ENCODE data around the gene ABI3BP.

- TF ChIP-seq POLR2A (IDR thresholded peaks at IDR 0.05) (no peak), CTCF (IDR thresholded peaks at IDR 0.05) (no peak)
These were observed 19.6 kb downstream of the ABI3BP start for GRCh38 chr3:100973594-100973993.
